ENCODE data around the gene LMF1. TPM values are rescaled to one million over a fixed set of nuclear protein-coding genes. Genes with fewer than 3 reads are reported as not detected.
"Not testable (repeated sequence)": the region's sequence is repeated elsewhere in the genome, so short reads cannot be mapped to it uniquely, and the experiment has no call there.

Gene LMF1
- total RNA-seq, 1 donor from 2014 or later = 26.9 TPM

- no peak overlapping the region for H3K4me3 ChIP-seq
- H3K9me3 ChIP-seq = no peaks in the 10 kb centered on the region
- H3K27ac ChIP-seq = no peak overlapping the region
- H3K27me3 ChIP-seq = peaks cover 5% of the 10 kb centered on the region
- peaks cover 0 to 5% of the 10 kb centered on the region in 2 donors for H3K4me1 ChIP-seq
- H3K36me3 ChIP-seq = no peaks in the 10 kb centered on the region
- DNase-seq (ENCODE audit: low spot score in 2 of 2) = no peak
- intact Hi-C loops (cut with DNase I) = no loop called here
- TF ChIP-seq CTCF (IDR thresholded peaks at IDR 0.05) = no peak
Measured at GRCh38 chr16:822174-822908, 148.4 kb downstream of the LMF1 start.

- no peak overlapping the region for H3K4me3 ChIP-seq
- peaks cover 10% of the 10 kb centered on the region for H3K27me3 ChIP-seq
- intact Hi-C loops (cut with DNase I) = no loop called here
- peaks cover 0 to 5% of the 10 kb centered on the region in 2 donors for H3K4me1 ChIP-seq
- no peaks in the 10 kb centered on the region for H3K9me3 ChIP-seq
- no peaks in the 10 kb centered on the region for H3K36me3 ChIP-seq
- no peak overlapping the region for H3K27ac ChIP-seq
- no peak for DNase-seq (ENCODE audit: low spot score in 2 of 2)
- TF ChIP-seq CTCF (IDR thresholded peaks at IDR 0.05) = no peak
Measured at GRCh38 chr16:821751-822150, 149.0 kb downstream of the LMF1 start.

- no peaks in the 10 kb centered on the region for H3K9me3 ChIP-seq
- no peak overlapping the region for H3K4me3 ChIP-seq
- H3K36me3 ChIP-seq = no peaks in the 10 kb centered on the region
- no peak overlapping the region for H3K27ac ChIP-seq
- no peak for DNase-seq (ENCODE audit: low spot score in 2 of 2)
- intact Hi-C loops (cut with DNase I) = no loop called here
- peaks cover 0 to 5% of the 10 kb centered on the region in 2 donors for H3K4me1 ChIP-seq
- TF ChIP-seq CTCF (IDR thresholded peaks at IDR 0.05) = no peak
- peaks cover 11% of the 10 kb centered on the region for H3K27me3 ChIP-seq
Measured at GRCh38 chr16:820748-821147, 150.0 kb downstream of the LMF1 start.

GRCh38 chr16:820044-820408 is 150.8 kb downstream of the LMF1 start:
- intact Hi-C loops (cut with DNase I); DNase-seq (ENCODE audit: low spot score in 2 of 2): not testable (repeated sequence)
- H3K27me3 ChIP-seq = peaks cover 11% of the 10 kb centered on the region

GRCh38 chr16:819336-820043 is 151.3 kb downstream of the LMF1 start:
- Histone ChIP-seq H3K4me1 (no peaks in the 10 kb centered on the region), H3K27me3 (peaks cover 11% of the 10 kb centered on the region), H3K27ac (no peak overlapping the region), H3K4me3 (no peak overlapping the region), H3K36me3 (no peaks in the 10 kb centered on the region), H3K9me3 (no peaks in the 10 kb centered on the region)
- intact Hi-C loops (cut with DNase I) = no loop called here
- TF ChIP-seq CTCF (IDR thresholded peaks at IDR 0.05) = no peak
- DNase-seq (ENCODE audit: low spot score in 2 of 2) = no peak

More at GRCh38 chr16:820044-820408, 150.8 kb downstream of the LMF1 start:
- H3K27ac ChIP-seq, H3K9me3 ChIP-seq, H3K36me3 ChIP-seq, H3K4me3 ChIP-seq, H3K4me1 ChIP-seq: not testable (repeated sequence)

- intact Hi-C loops (cut with DNase I) = no loop called here
- no peak overlapping the region for H3K4me3 ChIP-seq
Measured at GRCh38 chr16:818592-818991, 152.2 kb downstream of the LMF1 start.

More at GRCh38 chr16:818592-818991, 152.2 kb downstream of the LMF1 start:
- DNase-seq (ENCODE audit: low spot score in 2 of 2) = no peak
- Histone ChIP-seq H3K36me3 (no peaks in the 10 kb centered on the region), H3K9me3 (no peaks in the 10 kb centered on the region), H3K27me3 (peaks cover 6% of the 10 kb centered on the region), H3K4me1 (no peaks in the 10 kb centered on the region), H3K27ac (no peak overlapping the region)
- TF ChIP-seq CTCF (IDR thresholded peaks at IDR 0.05) = no peak

All from ascending aorta (tissue), 2 donors.